GM13976 (cell line): Measurements from ENCODE around the gene VWA3B.

Experiments used
- DNase-seq: peaks from one replicate; pipeline ENCODE4 v3.0.0; 2012; ENCODE audit warnings: low spot score
- CTCF ChIP-seq: IDR thresholded peaks from 2 replicates; pipeline ENCODE4 v1.5.1; 2012; ENCODE audit warnings: borderline replicate concordance, mild to moderate bottlenecking; ENCODE audit not compliant: insufficient read depth; ENCODE audit errors: extremely low read depth, missing control alignments, control extremely low read depth
- in situ Hi-C: fragments of 300-500 bp; cut with MboI; formaldehyde crosslinking; loops from one replicate; pipeline ENCODE4 v1.12.0; 2022; ENCODE audit warnings: low sequenced_read_pairs, mixed read lengths, inconsistent platforms; ENCODE audit not compliant: unreplicated experiment

The VWA3B gene

GRCh38 chr2:98188351-98189046, 101.5 kb downstream of the VWA3B start:
- in situ Hi-C loops, result no loop called here
- peak; percentile 36 for DNase-seq
- TF ChIP-seq CTCF, result no peak

- in situ Hi-C loops, result no loop called here
- no peak for DNase-seq
- no peak for TF ChIP-seq CTCF
Observed at GRCh38 chr2:98191883-98192282, 104.9 kb downstream of the VWA3B start.

- no peak for DNase-seq
- TF ChIP-seq CTCF, result no peak
- in situ Hi-C loops, result no loop called here
Observed at GRCh38 chr2:98201576-98201975, 114.6 kb downstream of the VWA3B start.

GRCh38 chr2:98205889-98206288, 118.9 kb downstream of the VWA3B start:
- TF ChIP-seq CTCF, result no peak
- no peak for DNase-seq
- in situ Hi-C loops, result no loop called here

- TF ChIP-seq CTCF, result no peak
- in situ Hi-C loops, result no loop called here
- no peak for DNase-seq
Observed at GRCh38 chr2:98212092-98213000, 125.4 kb downstream of the VWA3B start.

DNA sequence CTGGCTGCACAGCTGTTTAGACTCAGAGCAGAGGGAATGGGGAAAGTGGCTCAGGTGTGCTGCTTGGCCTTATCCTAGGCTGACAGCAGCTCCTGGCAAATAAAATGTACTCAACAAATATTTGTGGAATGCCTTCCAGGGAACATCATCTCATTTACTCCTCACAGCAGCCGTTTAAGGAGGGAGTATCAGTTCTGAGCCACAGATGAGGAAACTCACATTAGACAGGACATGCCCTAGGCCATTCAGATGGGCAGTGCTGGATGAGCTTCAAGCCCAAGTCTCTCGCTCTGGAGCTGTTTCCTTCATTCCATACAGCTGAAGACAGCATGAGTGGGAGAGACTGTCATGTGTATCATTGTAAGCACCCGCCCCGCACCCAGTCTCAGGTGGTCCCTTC, 129.6 kb downstream of the VWA3B start:
- DNase-seq, result no peak
- no peak for TF ChIP-seq CTCF
- in situ Hi-C loops, result no loop called here
